WTC11 (cell line): ENCODE measurements around the gene RNF125. TPM values are rescaled to one million over a fixed set of nuclear protein-coding genes. Genes with fewer than 3 reads are reported as not detected.

Experiments used
- ATAC-seq: fragments of 200-7000 bp; cut with Tn5 transposase; 2 replicates; pipeline ENCODE4 v1.10.0; 2021; ENCODE audit warnings: mild to moderate bottlenecking, moderate library complexity
- CTCF ChIA-PET: fragments of 300-600 bp; sonication (Branson Sonifier 250); formaldehyde crosslinking; loops from one replicate; lab custom pipeline; 2021; ENCODE audit warnings: antibody characterized with exemption; lab: Charles Lee
- POLR2A ChIA-PET: fragments of 350-600 bp; sonication (Branson Sonifier 250); formaldehyde crosslinking; loops from one replicate; lab custom pipeline; 2021; ENCODE audit warnings: antibody characterized with exemption; lab: Charles Lee
- DNase-seq: peaks from one replicate; pipeline ENCODE4 v3.0.0; 2021; ENCODE audit warnings: low spot score
- H3K27ac Mint-ChIP-seq: 2 replicates; pipeline ENCODE4 v1.8.0; 2021; ENCODE audit warnings: mixed read lengths
- H3K27me3 Mint-ChIP-seq: 2 replicates; pipeline ENCODE4 v1.8.0; 2021; ENCODE audit warnings: low read depth, mild to moderate bottlenecking, moderate library complexity, mixed read lengths
- H3K36me3 Mint-ChIP-seq: 2 replicates; pipeline ENCODE4 v1.8.0; 2021; ENCODE audit warnings: mixed read lengths
- H3K4me1 Mint-ChIP-seq: 2 replicates; pipeline ENCODE4 v1.8.0; 2022; ENCODE audit warnings: mixed read lengths
- H3K4me3 Mint-ChIP-seq: 2 replicates; pipeline ENCODE4 v1.8.0; 2021; ENCODE audit warnings: mild to moderate bottlenecking, moderate library complexity, mixed read lengths
- H3K9me3 Mint-ChIP-seq: 2 replicates; pipeline ENCODE4 v1.8.0; 2021; ENCODE audit warnings: mixed read lengths
- ATF1 ChIP-seq: sonication (generic); formaldehyde crosslinking; IDR thresholded peaks from 2 replicates; pipeline ENCODE4 v1.8.1; 2023; ENCODE audit warnings: mild to moderate bottlenecking, moderate library complexity, missing genetic modification reagents
- ATF2 ChIP-seq: sonication (generic); formaldehyde crosslinking; IDR thresholded peaks from 2 replicates; pipeline ENCODE4 v1.8.1; 2022; ENCODE audit warnings: low read depth, missing genetic modification reagents, borderline replicate concordance
- ATF6 ChIP-seq: sonication (generic); formaldehyde crosslinking; IDR thresholded peaks from 2 replicates; pipeline ENCODE4 v1.8.1; 2023; ENCODE audit warnings: mild to moderate bottlenecking, missing genetic modification reagents
- FOXJ3 ChIP-seq: sonication (generic); formaldehyde crosslinking; IDR thresholded peaks from 2 replicates; pipeline ENCODE4 v1.9.0; 2021; ENCODE audit warnings: missing genetic modification reagents, mild to moderate bottlenecking, borderline replicate concordance
- GABPB1 ChIP-seq: sonication (generic); formaldehyde crosslinking; IDR thresholded peaks from 2 replicates; pipeline ENCODE4 v1.8.1; 2023; ENCODE audit warnings: mild to moderate bottlenecking, missing genetic modification reagents
- HMGA2 ChIP-seq: fragments of 250-450 bp; sonication (Bioruptor Pico); IDR thresholded peaks from 2 replicates; pipeline ENCODE4 v1.4.0; 2021; ENCODE audit warnings: mild to moderate bottlenecking, moderate library complexity
- MLX ChIP-seq: sonication (generic); formaldehyde crosslinking; IDR thresholded peaks from 2 replicates; pipeline ENCODE4 v1.8.1; 2023; ENCODE audit warnings: mild to moderate bottlenecking, missing genetic modification reagents, moderate library complexity
- MYBL2 ChIP-seq: sonication (generic); formaldehyde crosslinking; IDR thresholded peaks from 2 replicates; pipeline ENCODE4 v1.8.1; 2023; ENCODE audit warnings: mild to moderate bottlenecking, moderate library complexity, missing genetic modification reagents
- NFYB ChIP-seq: sonication (generic); formaldehyde crosslinking; conservative IDR thresholded peaks from 2 replicates; pipeline ENCODE4 v1.8.0; 2022; ENCODE audit warnings: low read depth, missing genetic modification reagents
- NR2C2 ChIP-seq: sonication (generic); formaldehyde crosslinking; IDR thresholded peaks from 2 replicates; pipeline ENCODE4 v1.8.0; 2022; ENCODE audit warnings: mild to moderate bottlenecking, missing genetic modification reagents
- OVOL2 ChIP-seq: fragments of 250-450 bp; sonication (Bioruptor Pico); IDR thresholded peaks from 2 replicates; pipeline ENCODE4 v1.9.0; 2021; ENCODE audit warnings: mild to moderate bottlenecking, borderline replicate concordance
- SP1 ChIP-seq: sonication (generic); formaldehyde crosslinking; conservative IDR thresholded peaks from 2 replicates; pipeline ENCODE4 v1.8.1; 2022; ENCODE audit warnings: missing genetic modification reagents
- ZNF396 ChIP-seq: fragments of 250-450 bp; sonication (Bioruptor Pico); IDR thresholded peaks from 2 replicates; pipeline ENCODE4 v1.8.0; 2021; ENCODE audit warnings: mild to moderate bottlenecking, moderate library complexity, borderline replicate concordance
- ZNF423 ChIP-seq: fragments of 250-450 bp; sonication (Bioruptor Pico); IDR thresholded peaks from 2 replicates; pipeline ENCODE4 v2.1.2; 2022; ENCODE audit warnings: mild to moderate bottlenecking, moderate library complexity
- ZNF671 ChIP-seq: fragments of 250-450 bp; sonication (Bioruptor Pico); IDR thresholded peaks from 2 replicates; pipeline ENCODE4 v1.8.0; 2021; ENCODE audit warnings: mild to moderate bottlenecking
- total RNA-seq: library from RNA; stranded (reverse); gene quantifications from 3 replicates; pipeline ENCODE4 v1.2.3, GENCODE V29; 2021
- TF ChIP-seq, protein P1 (sequence below): fragments of 250-450 bp; sonication (Bioruptor Pico); IDR thresholded peaks from 2 replicates; pipeline ENCODE4 v1.9.0; 2021; ENCODE audit warnings: mild to moderate bottlenecking
- TF ChIP-seq, protein P2 (sequence below): sonication (generic); formaldehyde crosslinking; IDR thresholded peaks from 2 replicates; pipeline ENCODE4 v1.8.0; 2022; ENCODE audit warnings: mild to moderate bottlenecking, missing genetic modification reagents

The RNF125 gene
- total RNA-seq, 1 experiment from 2014 or later = 14.9 TPM

GRCh38 chr18:32072321-32072720 lies 53.7 kb downstream of the RNF125 start:
- Mint-ChIP-seq H3K27me3 (no peaks in the 10 kb centered on the region), H3K36me3 (peaks cover 4% of the 10 kb centered on the region), H3K4me3 (no peak overlapping the region), H3K9me3 (no peaks in the 10 kb centered on the region), H3K27ac (no peak overlapping the region), H3K4me1 (no peaks in the 10 kb centered on the region)
- TF ChIP-seq ZNF423 (no peak), NFYB (CRISPR knock-in tag) (no peak)
- TF ChIP-seq, protein P1, sequence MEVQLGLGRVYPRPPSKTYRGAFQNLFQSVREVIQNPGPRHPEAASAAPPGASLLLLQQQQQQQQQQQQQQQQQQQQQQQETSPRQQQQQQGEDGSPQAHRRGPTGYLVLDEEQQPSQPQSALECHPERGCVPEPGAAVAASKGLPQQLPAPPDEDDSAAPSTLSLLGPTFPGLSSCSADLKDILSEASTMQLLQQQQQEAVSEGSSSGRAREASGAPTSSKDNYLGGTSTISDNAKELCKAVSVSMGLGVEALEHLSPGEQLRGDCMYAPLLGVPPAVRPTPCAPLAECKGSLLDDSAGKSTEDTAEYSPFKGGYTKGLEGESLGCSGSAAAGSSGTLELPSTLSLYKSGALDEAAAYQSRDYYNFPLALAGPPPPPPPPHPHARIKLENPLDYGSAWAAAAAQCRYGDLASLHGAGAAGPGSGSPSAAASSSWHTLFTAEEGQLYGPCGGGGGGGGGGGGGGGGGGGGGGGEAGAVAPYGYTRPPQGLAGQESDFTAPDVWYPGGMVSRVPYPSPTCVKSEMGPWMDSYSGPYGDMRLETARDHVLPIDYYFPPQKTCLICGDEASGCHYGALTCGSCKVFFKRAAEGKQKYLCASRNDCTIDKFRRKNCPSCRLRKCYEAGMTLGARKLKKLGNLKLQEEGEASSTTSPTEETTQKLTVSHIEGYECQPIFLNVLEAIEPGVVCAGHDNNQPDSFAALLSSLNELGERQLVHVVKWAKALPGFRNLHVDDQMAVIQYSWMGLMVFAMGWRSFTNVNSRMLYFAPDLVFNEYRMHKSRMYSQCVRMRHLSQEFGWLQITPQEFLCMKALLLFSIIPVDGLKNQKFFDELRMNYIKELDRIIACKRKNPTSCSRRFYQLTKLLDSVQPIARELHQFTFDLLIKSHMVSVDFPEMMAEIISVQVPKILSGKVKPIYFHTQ (CRISPR knock-in tag) = no peak
- ATAC-seq (no peak), DNase-seq (no peak)
- ChIA-PET CTCF (interaction anchor here (0.5 to 2.3 kb wide), 8 partner anchors 9 to 95 kb away, joined by 3 to 9 read pairs (median 4); partner anchors contain the start of gene RNF125), POLR2A (no interaction called here)

DNA sequence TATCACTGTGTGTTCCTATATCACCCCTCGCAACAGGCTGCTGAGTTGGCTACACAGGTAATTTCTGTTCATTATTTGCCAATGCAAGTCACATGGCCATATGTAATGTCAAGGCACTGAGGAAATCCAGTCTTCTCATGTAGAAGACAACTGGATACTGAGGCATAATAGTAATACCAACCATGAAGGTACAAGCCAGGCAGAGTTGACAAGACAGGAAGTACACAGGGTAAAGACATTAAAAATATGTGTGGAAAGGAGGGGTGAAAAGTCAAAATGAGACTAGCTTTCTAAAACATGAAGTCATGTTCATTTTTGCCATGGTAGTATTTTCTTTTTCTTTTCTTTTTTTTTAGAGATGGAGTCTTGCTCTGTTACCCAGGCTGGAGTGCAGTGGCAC lies 55.6 kb downstream of the RNF125 start:
- Mint-ChIP-seq H3K9me3 (no peaks in the 10 kb centered on the region), H3K27ac (no peak overlapping the region), H3K4me3 (no peak overlapping the region), H3K27me3 (no peaks in the 10 kb centered on the region), H3K36me3 (no peaks in the 10 kb centered on the region; the same call in 1 of the 2 replicates), H3K4me1 (no peaks in the 10 kb centered on the region)
- POLR2A ChIA-PET = interaction anchor here (0.5 kb wide), 1 partner anchor 126 kb away, joined by 3 read pairs; no protein-coding TSS in a partner anchor
- CTCF ChIA-PET = no interaction called here
- TF ChIP-seq ATF6 (CRISPR knock-in tag) (no peak), ATF1 (CRISPR knock-in tag) (no peak), NFYB (CRISPR knock-in tag) (no peak), MLX (no peak), ZNF671 (CRISPR knock-in tag) (no peak), ATF2 (CRISPR knock-in tag) (no peak), GABPB1 (CRISPR knock-in tag) (no peak), NR2C2 (CRISPR knock-in tag) (no peak), FOXJ3 (CRISPR knock-in tag) (no peak), OVOL2 (CRISPR knock-in tag) (no peak), SP1 (no peak), ZNF396 (CRISPR knock-in tag) (no peak), MYBL2 (CRISPR knock-in tag) (no peak), HMGA2 (CRISPR knock-in tag) (no peak)
- TF ChIP-seq, protein P2, sequence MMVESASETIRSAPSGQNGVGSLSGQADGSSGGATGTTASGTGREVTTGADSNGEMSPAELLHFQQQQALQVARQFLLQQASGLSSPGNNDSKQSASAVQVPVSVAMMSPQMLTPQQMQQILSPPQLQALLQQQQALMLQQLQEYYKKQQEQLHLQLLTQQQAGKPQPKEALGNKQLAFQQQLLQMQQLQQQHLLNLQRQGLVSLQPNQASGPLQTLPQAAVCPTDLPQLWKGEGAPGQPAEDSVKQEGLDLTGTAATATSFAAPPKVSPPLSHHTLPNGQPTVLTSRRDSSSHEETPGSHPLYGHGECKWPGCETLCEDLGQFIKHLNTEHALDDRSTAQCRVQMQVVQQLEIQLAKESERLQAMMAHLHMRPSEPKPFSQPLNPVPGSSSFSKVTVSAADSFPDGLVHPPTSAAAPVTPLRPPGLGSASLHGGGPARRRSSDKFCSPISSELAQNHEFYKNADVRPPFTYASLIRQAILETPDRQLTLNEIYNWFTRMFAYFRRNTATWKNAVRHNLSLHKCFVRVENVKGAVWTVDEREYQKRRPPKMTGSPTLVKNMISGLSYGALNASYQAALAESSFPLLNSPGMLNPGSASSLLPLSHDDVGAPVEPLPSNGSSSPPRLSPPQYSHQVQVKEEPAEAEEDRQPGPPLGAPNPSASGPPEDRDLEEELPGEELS (CRISPR knock-in tag) = no peak
- ATAC-seq (no peak), DNase-seq (no peak)
